ENCODE measurements around the gene CPED1.

GRCh38 chr7:121271098-121271497, 282.6 kb downstream of the CPED1 start:
- TF ChIP-seq CTCF (IDR thresholded peaks at IDR 0.05; ENCODE audit: low read length) (no peak), EZH2 (IDR thresholded peaks at IDR 0.05; ENCODE audit: borderline replicate concordance, low read length) (no peak)

Data from OCI-LY1 (cell line).